Stimulated activated CD4-positive, alpha-beta T cell treated with anti-CD3 and anti-CD28 coated beads, Interleukin-2, amount 100 ng/mL, for 48 hours (primary cell): ENCODE results near the gene XYLT1.
A peak's percentile ranks its signal among the peaks of the same experiment; 100 is the strongest.

Source experiments
- DNase-seq, 2 donors: peaks; one replicate each; pipeline ENCODE4 v3.0.0-alpha.2; 2020

The XYLT1 gene

DNA sequence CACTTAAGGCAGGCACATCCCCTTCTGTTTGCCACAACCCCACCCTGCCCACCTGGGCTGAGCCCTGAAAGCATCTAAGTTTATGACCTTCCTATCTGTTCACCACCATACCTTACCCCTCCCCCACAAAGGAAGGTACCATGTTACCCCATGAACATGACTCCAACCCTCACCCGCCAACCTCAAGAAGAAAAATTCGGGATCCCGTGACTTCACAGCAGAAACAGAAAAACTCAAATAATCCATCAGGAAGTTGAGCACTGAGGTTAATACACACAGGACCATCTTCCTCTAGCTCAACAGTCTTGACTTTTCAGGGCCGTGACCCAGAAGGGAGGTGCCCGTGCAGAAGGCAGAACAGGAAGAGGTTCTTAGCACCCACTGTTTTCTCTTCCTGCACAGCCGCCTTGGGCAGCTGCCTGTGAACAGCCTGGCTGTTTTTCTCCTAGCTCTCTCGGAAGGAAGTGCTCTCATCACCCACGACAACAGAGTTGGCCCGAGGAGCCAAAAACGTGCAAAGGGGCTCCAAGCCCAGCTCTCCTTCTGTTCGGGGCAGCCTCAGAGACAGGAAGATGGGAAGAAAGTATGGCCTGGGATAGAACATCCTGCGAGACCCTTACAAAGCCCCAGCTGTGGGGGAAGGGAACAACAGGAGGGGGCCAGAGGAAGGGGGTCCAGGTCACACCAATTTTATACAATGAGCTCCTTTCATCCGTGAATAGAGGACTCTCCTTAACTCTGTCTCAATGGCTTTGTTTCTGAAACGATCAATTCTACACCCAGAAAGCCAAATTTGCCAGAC, 101.1 kb downstream of the XYLT1 start:
- peak in 1 of 2 donors; percentile 47 for DNase-seq

GRCh38 chr16:17368951-17369350, 101.8 kb downstream of the XYLT1 start:
- no peak for DNase-seq

- DNase-seq: no peak
Measured at GRCh38 chr16:17368446-17368845, 102.3 kb downstream of the XYLT1 start.

GRCh38 chr16:17367923-17368322, 102.8 kb downstream of the XYLT1 start:
- no peak for DNase-seq

DNA sequence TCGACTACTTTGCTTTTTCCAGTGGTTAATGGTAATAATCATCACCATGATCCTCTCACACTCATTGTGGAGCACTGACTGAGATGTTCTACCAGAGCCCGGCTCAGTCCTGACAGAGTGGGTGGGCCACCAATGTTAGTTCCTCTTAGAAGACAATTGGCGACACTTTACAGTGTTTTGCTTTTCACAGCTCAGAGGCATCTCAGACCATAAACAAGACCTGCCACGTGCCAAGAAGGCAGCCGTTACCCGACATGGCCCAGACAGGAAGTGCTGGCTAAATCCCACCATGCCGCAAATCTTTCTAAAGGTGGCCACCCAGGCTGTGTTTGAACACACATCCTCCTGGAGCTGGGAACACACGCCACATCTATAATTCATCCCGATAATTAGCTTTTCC, 103.7 kb downstream of the XYLT1 start:
- no peak for DNase-seq

DNA sequence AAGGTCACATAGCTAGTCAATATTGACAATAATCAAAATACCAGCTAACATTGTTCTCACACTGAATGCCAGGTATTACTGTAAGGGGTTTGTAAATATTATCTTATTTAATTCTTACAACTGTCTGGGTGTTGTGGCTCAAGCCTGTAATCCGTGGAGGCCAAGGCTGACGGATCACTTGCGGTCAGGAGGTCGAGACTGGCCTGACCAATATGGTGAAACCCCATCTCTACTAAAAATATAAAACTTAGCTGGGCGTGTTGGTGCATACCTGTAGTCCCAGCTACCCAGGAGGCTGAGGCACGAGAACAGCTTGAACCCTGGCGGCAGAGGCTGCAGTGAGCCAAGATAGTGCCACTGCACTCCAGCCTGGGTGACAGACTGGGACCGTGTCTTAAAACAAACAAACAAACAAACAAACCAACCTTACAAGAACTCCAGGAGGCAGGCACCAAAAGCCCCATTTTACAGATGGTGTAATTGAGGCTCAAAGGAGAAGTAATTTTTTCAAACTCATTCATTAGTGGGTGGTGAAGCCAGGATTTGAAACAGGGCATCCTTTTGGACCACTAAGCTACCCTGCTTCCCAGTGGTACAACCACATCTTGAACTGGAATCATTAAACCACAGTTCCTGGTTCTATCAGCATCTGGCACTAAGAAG, 104.3 kb downstream of the XYLT1 start:
- no peak for DNase-seq

GRCh38 chr16:17365591-17366298, 105.0 kb downstream of the XYLT1 start:
- DNase-seq: no peak

GRCh38 chr16:17365211-17365541, 105.6 kb downstream of the XYLT1 start:
- no peak for DNase-seq

DNA sequence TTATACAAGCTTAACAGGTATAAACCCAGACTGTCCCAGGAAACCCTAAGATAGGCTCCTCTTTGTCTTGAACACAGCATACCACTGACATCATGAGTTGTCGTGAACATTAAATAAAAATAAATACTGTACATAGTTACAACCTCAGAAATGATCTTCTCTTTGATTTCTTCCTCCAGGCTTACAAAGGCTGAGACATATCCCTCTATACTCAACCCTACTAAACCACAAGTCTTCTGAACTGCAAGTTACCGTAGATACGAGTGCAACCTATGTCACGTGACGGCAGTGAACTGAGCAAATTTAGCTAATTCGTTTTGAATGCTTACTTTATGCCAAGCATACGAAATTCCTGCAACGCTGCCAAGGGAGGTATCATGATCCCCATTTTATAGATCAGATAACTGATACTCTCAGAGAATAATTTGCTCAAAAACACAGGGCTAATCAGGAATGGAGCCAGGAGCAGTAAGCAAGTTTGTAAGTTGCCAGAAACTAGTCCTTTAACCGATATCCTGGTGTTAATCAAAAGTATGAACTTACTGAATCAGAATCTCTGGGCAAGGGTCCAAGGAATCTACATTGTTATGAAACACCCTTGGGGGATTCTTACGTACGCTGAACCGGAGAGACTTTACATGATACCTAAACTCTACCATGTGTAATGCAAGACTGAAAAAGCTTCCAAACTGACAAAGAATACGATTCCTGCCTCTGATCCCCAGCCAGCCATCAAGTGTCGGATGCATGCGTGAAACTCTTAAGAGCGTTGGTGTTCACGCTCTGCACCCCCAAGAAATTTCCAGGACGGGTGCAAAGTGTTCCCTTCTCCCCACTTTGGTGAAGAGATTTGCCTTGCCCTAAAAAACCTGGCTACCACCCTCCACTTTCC, 106.2 kb downstream of the XYLT1 start:
- no peak for DNase-seq

GRCh38 chr16:17362946-17363345, 107.8 kb downstream of the XYLT1 start:
- no peak for DNase-seq

DNA sequence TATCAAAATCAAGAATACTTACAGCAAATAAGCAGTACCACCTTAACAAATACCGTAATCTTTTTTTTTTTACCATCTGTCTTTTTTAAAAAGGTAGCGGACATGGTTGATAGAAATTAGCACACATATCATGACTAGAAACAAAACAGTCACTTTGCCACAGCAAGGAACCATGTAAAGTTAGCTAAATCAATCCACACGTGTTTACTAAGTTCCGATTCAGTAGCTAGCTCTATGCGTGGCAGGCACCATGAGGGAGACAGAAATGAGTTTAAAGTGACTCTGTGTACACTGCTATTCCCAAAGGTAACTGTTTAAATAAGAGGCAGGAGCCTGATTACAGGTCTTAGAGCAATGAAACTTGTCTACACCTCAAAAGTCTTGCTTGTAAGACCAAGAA, 108.6 kb downstream of the XYLT1 start:
- no peak for DNase-seq

DNA sequence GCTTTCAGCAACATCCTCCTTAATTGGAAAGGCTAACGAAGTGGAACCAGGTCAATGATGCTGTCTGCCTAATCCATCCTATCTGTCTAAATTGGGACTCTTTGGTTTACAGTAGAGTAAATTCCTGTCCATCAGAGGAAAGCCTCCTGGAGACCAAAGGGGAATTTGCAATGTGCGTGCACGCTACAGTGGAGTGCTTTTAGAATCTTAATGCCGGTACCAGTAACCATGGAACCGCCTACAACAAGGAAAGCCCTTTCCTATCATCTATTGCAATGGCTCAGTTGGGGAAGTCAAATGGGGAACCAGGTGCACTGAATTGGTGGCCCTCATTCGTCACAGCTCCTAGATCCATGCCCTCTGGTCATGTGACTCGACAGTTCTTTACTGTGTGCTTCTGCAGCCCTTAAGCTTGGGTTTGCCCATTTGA, 110.1 kb downstream of the XYLT1 start:
- no peak for DNase-seq

DNA sequence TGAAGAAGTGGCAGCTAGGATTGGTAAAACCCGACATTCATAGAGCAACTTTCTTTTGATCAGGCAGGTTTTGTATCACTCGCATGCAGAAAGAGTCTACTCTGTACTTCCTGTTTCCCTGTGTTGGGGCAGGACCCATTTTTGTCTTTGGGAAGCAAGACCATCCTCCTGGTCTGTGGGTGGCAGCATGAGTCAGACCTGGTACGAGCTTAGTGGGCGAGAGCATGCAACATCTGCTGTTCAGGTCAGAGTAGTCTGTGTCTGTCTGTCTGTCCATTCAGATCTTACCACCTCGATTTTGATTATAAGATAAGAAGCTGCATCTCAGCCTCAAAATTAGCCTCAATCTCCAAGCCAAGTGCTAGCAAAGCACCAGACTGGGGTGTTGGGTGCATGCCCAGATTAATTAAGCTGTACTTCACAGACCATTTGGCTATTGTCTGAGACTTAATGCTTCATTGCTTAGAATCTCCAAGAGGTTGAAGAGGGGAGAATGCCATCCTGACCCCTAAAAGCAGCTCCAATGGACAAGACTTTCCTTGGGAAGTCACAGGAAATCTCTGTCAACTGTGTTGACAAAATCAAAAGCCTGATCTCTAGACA, 110.9 kb downstream of the XYLT1 start:
- peak in 1 of 2 donors; percentile 41 for DNase-seq

- DNase-seq: no peak
Measured at GRCh38 chr16:17358846-17359245, 111.9 kb downstream of the XYLT1 start.

DNA sequence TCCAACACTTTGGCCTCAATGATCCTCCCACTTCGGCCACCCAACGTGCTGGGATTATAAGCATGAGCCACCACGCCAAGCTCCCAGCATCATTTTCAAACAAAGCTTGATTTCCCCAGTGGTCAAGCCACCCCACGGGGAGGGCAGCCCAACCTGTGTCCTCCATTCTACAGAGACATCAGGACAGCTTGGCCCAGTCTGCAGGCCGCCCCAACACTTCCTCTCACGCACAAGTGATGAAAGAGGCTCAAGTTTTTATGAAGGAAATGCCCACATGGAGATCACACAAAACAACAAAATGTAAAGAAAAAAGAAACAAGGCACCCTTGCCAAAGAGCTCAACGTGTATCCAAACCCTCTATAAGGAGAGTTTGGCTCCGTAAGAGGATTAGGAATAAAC, 112.4 kb downstream of the XYLT1 start:
- no peak for DNase-seq

DNA sequence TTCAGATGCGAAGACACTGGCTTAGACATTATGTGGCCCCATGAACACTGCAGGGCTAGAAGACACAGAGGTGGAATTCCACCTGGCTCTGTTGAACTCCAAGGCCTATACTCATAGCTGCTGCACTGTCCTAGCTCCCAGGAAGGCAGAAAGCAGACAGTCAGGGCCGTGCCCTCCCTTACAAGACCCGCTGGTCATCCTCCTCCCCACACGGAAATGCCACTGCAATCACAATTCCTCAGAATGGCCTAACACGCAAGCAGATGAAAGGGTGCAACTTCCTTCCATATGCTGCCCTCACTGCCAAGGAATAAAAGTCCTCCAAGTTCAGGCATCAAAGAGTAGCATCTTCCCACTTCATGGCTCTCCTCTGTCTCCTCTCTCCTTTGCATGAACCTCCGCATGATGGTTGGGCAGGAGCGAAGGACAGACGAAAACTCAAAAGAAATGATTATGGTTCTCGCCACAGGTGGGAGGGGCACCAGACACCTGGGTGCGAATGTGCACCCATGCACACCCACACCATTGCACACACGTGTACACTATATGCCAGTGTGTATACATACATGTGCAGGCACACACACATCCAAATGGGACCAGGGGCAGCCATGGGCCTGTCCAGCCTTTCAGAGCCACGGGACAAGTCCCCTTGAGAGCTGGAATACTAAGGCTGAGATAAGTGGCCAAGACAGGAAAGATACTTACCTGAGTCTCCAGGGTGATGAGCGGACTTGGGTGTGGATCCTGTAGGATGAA, 113.3 kb downstream of the XYLT1 start:
- no peak for DNase-seq

- DNase-seq: no peak
Measured at GRCh38 chr16:17356243-17356933, 114.4 kb downstream of the XYLT1 start.

- DNase-seq: no peak
Measured at GRCh38 chr16:17354685-17355084, 116.1 kb downstream of the XYLT1 start.

DNA sequence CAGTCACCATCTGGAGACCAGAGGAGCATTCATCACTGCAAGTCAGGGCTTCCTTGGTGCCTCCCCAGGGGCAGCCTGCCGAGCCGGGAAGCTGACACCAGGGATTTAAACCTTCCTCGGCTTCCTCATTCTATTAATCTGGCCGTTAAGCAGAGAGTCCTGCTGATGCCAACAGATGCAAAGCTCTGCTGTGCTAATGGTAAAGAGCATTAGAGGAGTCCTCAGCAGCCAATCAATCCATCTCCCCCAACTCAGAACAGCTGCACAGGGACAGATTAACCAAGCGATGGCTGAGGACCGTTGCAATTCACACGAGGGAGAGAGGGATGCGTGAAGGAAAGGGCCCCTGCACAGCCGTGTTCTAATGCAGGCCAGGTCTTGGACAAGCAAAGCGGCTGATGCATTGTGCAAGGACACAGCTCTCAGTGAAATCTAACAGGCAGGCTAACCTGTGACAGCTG, 116.6 kb downstream of the XYLT1 start:
- no peak for DNase-seq

DNA sequence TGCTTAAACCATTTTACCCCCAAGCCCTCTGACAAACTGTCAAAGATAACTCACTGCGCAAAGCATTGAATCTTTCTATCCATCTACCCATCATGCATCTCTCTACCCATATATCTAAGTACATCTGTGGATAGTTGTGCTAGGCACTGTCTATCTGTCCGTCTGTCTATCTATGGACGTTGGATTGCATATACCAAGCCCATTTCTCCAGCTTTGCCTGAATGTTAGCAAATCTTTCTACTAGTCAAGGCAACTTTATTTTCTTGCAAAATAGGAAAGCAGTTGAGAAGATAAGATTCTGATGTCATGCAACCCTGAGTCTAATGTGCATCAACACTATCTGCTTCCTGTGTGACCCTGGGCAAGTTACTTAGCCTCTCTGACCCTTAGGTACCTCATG, 117.2 kb downstream of the XYLT1 start:
- DNase-seq: no peak

DNA sequence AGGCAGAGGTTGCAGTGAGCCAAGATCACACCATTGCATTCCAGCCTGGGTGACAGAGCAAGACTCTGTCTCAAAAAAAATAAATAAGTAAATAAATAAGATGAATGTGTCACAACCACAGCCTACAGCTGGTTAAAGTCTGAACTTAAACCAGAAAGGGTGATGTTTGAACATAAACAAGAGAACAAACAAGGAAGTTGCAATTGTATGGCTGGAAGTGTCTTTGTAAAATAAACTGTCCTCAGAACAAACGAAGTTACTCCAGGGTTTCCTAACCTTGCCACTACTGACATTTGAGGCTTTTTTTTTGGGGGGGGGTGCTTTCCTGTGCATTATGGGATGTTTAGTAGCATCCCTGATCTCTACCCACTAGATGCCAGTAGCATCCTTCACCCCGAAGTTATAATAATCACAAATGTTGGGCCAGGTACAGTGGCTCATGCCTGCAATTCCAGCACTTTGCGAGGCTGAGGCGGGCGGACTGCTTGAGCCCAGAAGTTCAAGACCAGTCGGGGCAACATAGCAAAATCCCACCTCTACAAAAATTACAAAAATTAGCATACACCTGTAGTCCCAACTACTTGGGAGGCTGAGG, 119.2 kb downstream of the XYLT1 start:
- DNase-seq: no peak
